Activated effector memory CD4-positive, alpha-beta T cell treated with anti-CD3 and anti-CD28 coated beads, Interleukin-2, amount 50 U/mL, for 16 hours (primary cell): ENCODE data around the gene KREMEN1.
"Not testable (repeated sequence)": the region's sequence is repeated elsewhere in the genome, so short reads cannot be mapped to it uniquely, and the experiment has no call there.

Experiments used
- DNase-seq: peaks from one replicate; pipeline ENCODE4 v3.0.0-alpha.2; 2020

Gene KREMEN1

GRCh38 chr22:29072979-29073617 lies at the start of gene KREMEN1:
KREMEN1 (plus strand) TSS chr22:29073035; CDS start chr22:29073131, 96 bp downstream.
- DNase-seq, result no peak

GRCh38 chr22:29023172-29023796 lies 49.6 kb upstream of the KREMEN1 start:
- no peak for DNase-seq

GRCh38 chr22:29026579-29026978 lies 46.3 kb upstream of the KREMEN1 start:
- no peak for DNase-seq

GRCh38 chr22:29028468-29028867 lies 44.4 kb upstream of the KREMEN1 start:
- DNase-seq, result no peak

GRCh38 chr22:29029202-29030000 lies 43.4 kb upstream of the KREMEN1 start:
- no peak for DNase-seq

GRCh38 chr22:29030016-29030617 lies 42.7 kb upstream of the KREMEN1 start:
- DNase-seq, result no peak

GRCh38 chr22:29030618-29031226 lies 42.1 kb upstream of the KREMEN1 start:
- DNase-seq, result no peak

- no peak for DNase-seq
Measured at GRCh38 chr22:29031227-29032011, 41.4 kb upstream of the KREMEN1 start.

GRCh38 chr22:29032014-29032475 lies 40.8 kb upstream of the KREMEN1 start:
- DNase-seq, result no peak

GRCh38 chr22:29032584-29032983 lies 40.3 kb upstream of the KREMEN1 start:
- no peak for DNase-seq

GRCh38 chr22:29037340-29037932 lies 35.4 kb upstream of the KREMEN1 start:
- DNase-seq, result no peak

GRCh38 chr22:29039148-29039547 lies 33.7 kb upstream of the KREMEN1 start:
- DNase-seq, result no peak

- not testable (repeated sequence) for DNase-seq
Measured at GRCh38 chr22:29039684-29040083, 33.2 kb upstream of the KREMEN1 start.

GRCh38 chr22:29040385-29041275 lies 32.2 kb upstream of the KREMEN1 start:
- DNase-seq, result peak; percentile 83

GRCh38 chr22:29041408-29041807 lies 31.4 kb upstream of the KREMEN1 start:
- DNase-seq, result no peak

GRCh38 chr22:29043906-29044575 lies 28.8 kb upstream of the KREMEN1 start:
- no peak for DNase-seq

GRCh38 chr22:29044657-29045176 lies 28.1 kb upstream of the KREMEN1 start:
- no peak for DNase-seq

- DNase-seq, result no peak
Measured at GRCh38 chr22:29048822-29049654, 23.8 kb upstream of the KREMEN1 start.
